ENCODE results near the gene CD28. TPM values are rescaled to one million over a fixed set of nuclear protein-coding genes. Genes with fewer than 3 reads are reported as not detected.

Gene CD28
- not detected in 2 replicates for polyA plus RNA-seq (2011; rRNA removed)
- not detected in 2 replicates for polyA plus RNA-seq (2012; cell fraction: cytosol; rRNA removed)
- not detected in 2 replicates for polyA plus RNA-seq (2012; cell fraction: nucleus; rRNA removed)
- not detected in 3 replicates for polyA plus RNA-seq (2017; fragmentation: RNase III; extraction: RNeasy Plus Mini Kit Qiagen cat#74134 plus additional on column Dnase treatment)
- polyA minus RNA-seq (2011; rRNA and poly(A)+ RNA removed), result not detected in 2 replicates

- TF ChIP-seq HOXB13 (CRISPR knock-in tag; IDR thresholded peaks at IDR 0.05; ENCODE audit: low read depth), result no peak
- no peak for TF ChIP-seq EHMT2 (IDR thresholded peaks at IDR 0.05; ENCODE audit: low read depth)
- TF ChIP-seq CHD4 (IDR thresholded peaks at IDR 0.05; ENCODE audit: borderline replicate concordance), result no peak
- no peak for TF ChIP-seq MAFK (IDR thresholded peaks at IDR 0.05; ENCODE audit: partially characterized antibody)
- TF ChIP-seq NFE2L2 (conservative IDR thresholded peaks at IDR 0.05; ENCODE audit: low read length), result no peak
- no peak for TF ChIP-seq TP53 (CRISPR knock-in tag; IDR thresholded peaks at IDR 0.05)
- TF ChIP-seq POLR2A (IDR thresholded peaks at IDR 0.05; ENCODE audit: low read length), result no peak
- TF ChIP-seq RARB (CRISPR knock-in tag; IDR thresholded peaks at IDR 0.05), result no peak
- no peak for TF ChIP-seq E2F6 (IDR thresholded peaks at IDR 0.05; ENCODE audit: borderline replicate concordance, low read depth)
- TF ChIP-seq TFCP2L1 (CRISPR knock-in tag; IDR thresholded peaks at IDR 0.05), result no peak
- TF ChIP-seq MYC (IDR thresholded peaks at IDR 0.05; ENCODE audit: borderline replicate concordance, low read length), result no peak
- TF ChIP-seq PBX3 (IDR thresholded peaks at IDR 0.05), result no peak
- TF ChIP-seq GATA3 (IDR thresholded peaks at IDR 0.05; ENCODE audit: borderline replicate concordance), result no peak
- no peak for TF ChIP-seq RNF2 (IDR thresholded peaks at IDR 0.05; ENCODE audit: borderline replicate concordance, low read depth)
- no peak for TF ChIP-seq CTCF (IDR thresholded peaks at IDR 0.05)
- TF ChIP-seq CBX2 (IDR thresholded peaks at IDR 0.05; ENCODE audit: borderline replicate concordance, low read depth), result no peak
- TF ChIP-seq SREBF2 (IDR thresholded peaks at IDR 0.05), result no peak
- TF ChIP-seq CHD2 (IDR thresholded peaks at IDR 0.05; ENCODE audit: low read length, partially characterized antibody), result no peak
- peaks cover 7% of the 10 kb centered on the region; the same call in 1 of the 3 replicates for H3K9me3 ChIP-seq
- no peak within 1 kb of the TSS for H3K27ac ChIP-seq
- H3K4me2 ChIP-seq, result no peak within 1 kb of the TSS
- CTCF ChIA-PET, result interaction anchor here (1.0 kb wide), 1 partner anchor 108 kb away, joined by 3 read pairs; no protein-coding TSS in a partner anchor
- FAIRE-seq (no peak), ATAC-seq (no peak), DNase-seq (ENCODE audit: low read depth in 1 of 2, low spot score in 1 of 2) (no peak)
- H3K4me1 ChIP-seq, result no peaks in the 10 kb centered on the region
- 76% methylated on average over 9 of the region's 9 CpGs for WGBS (ENCODE audit: missing lambda C conversion rate)
- H3K4me3 ChIP-seq, result no peak within 1 kb of the TSS
- POLR2A ChIA-PET, result no interaction called here
Measured at GRCh38 chr2:203706403-203706802, at the start of gene CD28. Gene CD28 (plus strand): TSS chr2:203706639. CDS start chr2:203706697, 58 bp downstream.

- ChIA-PET CTCF (interaction anchor here (0.9 kb wide), 1 partner anchor 156 kb away, joined by 3 read pairs; no protein-coding TSS in a partner anchor), POLR2A (no interaction called here)
- DNase-seq (ENCODE audit: low read depth in 1 of 2, low spot score in 1 of 2) (no peak), ATAC-seq (no peak), FAIRE-seq (no peak)
- Histone ChIP-seq H3K4me3 (no peak overlapping the region), H3K9me3 (no peaks in the 10 kb centered on the region), H3K4me2 (no peak overlapping the region), H3K27ac (no peak overlapping the region), H3K4me1 (peaks cover 24% of the 10 kb centered on the region)
- 72% methylated on average over 4 of the region's 4 CpGs for WGBS (ENCODE audit: missing lambda C conversion rate)
- TF ChIP-seq CEBPB (IDR thresholded peaks at IDR 0.05), result no peak
- TF ChIP-seq JUN (IDR thresholded peaks at IDR 0.05), result no peak
- no peak for TF ChIP-seq KDM1A (IDR thresholded peaks at IDR 0.05; ENCODE audit: low read depth)
- TF ChIP-seq NPAS2 (CRISPR knock-in tag; IDR thresholded peaks at IDR 0.05; ENCODE audit: borderline replicate concordance), result no peak
- TF ChIP-seq FOXS1 (CRISPR knock-in tag; IDR thresholded peaks at IDR 0.05), result no peak
- TF ChIP-seq FOSB (CRISPR knock-in tag; IDR thresholded peaks at IDR 0.05), result no peak
- no peak for TF ChIP-seq RAD21 (conservative IDR thresholded peaks at IDR 0.05 in 1 of 2, IDR thresholded peaks at IDR 0.05 in 1 of 2)
- no peak for TF ChIP-seq PBX3 (IDR thresholded peaks at IDR 0.05)
- TF ChIP-seq EHMT2 (IDR thresholded peaks at IDR 0.05; ENCODE audit: low read depth), result no peak
- TF ChIP-seq HOXA7 (CRISPR knock-in tag; IDR thresholded peaks at IDR 0.05), result no peak
- no peak for TF ChIP-seq ZC3H11A (IDR thresholded peaks at IDR 0.05)
- no peak for TF ChIP-seq HDAC2 (IDR thresholded peaks at IDR 0.05)
- no peak for TF ChIP-seq POLR2AphosphoS2 (conservative IDR thresholded peaks at IDR 0.05; ENCODE audit: low read length)
- TF ChIP-seq EHF (CRISPR knock-in tag; IDR thresholded peaks at IDR 0.05), result no peak
- no peak for TF ChIP-seq ZSCAN20 (CRISPR knock-in tag; IDR thresholded peaks at IDR 0.05)
- no peak for TF ChIP-seq MYC (IDR thresholded peaks at IDR 0.05; ENCODE audit: borderline replicate concordance, low read length)
- no peak for TF ChIP-seq JUNB (IDR thresholded peaks at IDR 0.05)
- TF ChIP-seq FOSL2 (IDR thresholded peaks at IDR 0.05), result no peak
- TF ChIP-seq FOSL2 (CRISPR knock-in tag; IDR thresholded peaks at IDR 0.05), result no peak
- no peak for TF ChIP-seq RARB (CRISPR knock-in tag; IDR thresholded peaks at IDR 0.05)
Measured at GRCh38 chr2:203659331-203660049, 46.9 kb upstream of the CD28 start.
